HepG2 (cell line): Measurements from ENCODE around the gene SLC25A22. TPM values are rescaled to one million over a fixed set of nuclear protein-coding genes. Genes with fewer than 3 reads are reported as not detected.

Experiments
- CEBPG ChIP-seq: IDR thresholded peaks from 2 replicates; pipeline ENCODE4 v1.6.1; 2016
- FOXO1 ChIP-seq: sonication (generic); formaldehyde crosslinking; IDR thresholded peaks from 2 replicates; pipeline ENCODE4 v1.4.0; 2020; ENCODE audit warnings: missing genetic modification reagents
- GPN1 ChIP-seq: sonication (generic); formaldehyde crosslinking; IDR thresholded peaks from 2 replicates; pipeline ENCODE4 v1.5.1; 2020; ENCODE audit warnings: missing genetic modification reagents, borderline replicate concordance
- MIXL1 ChIP-seq: IDR thresholded peaks from 2 replicates; pipeline ENCODE4 v1.6.1; 2016
- PAX8 ChIP-seq: sonication (generic); formaldehyde crosslinking; IDR thresholded peaks from 2 replicates; pipeline ENCODE4 v1.8.0; 2022; ENCODE audit warnings: mild to moderate bottlenecking, missing genetic modification reagents, borderline replicate concordance
- RCOR2 ChIP-seq: IDR thresholded peaks from 2 replicates; pipeline ENCODE4 v1.6.1; 2016; ENCODE audit warnings: missing biosample characterization, missing genetic modification reagents
- SIN3A ChIP-seq: IDR thresholded peaks from 2 replicates; pipeline ENCODE4 v1.6.1; 2011; ENCODE audit warnings: low read depth, mild to moderate bottlenecking, control low read depth, low read length, borderline replicate concordance
- SP2 ChIP-seq: sonication (generic); formaldehyde crosslinking; IDR thresholded peaks from 2 replicates; pipeline ENCODE4 v1.5.1; 2020; ENCODE audit warnings: mild to moderate bottlenecking, missing genetic modification reagents
- ZBTB1 ChIP-seq: sonication (generic); formaldehyde crosslinking; IDR thresholded peaks from 2 replicates; pipeline ENCODE4 v1.4.0; 2020; ENCODE audit warnings: missing genetic modification reagents, borderline replicate concordance
- ZFY ChIP-seq: sonication (generic); formaldehyde crosslinking; IDR thresholded peaks from 2 replicates; pipeline ENCODE4 v1.4.0; 2020; ENCODE audit warnings: missing genetic modification reagents
- ZMYM4 ChIP-seq: sonication (generic); formaldehyde crosslinking; IDR thresholded peaks from 2 replicates; pipeline ENCODE4 v1.8.1; 2023; ENCODE audit warnings: mild to moderate bottlenecking, missing genetic modification reagents
- ZNF160 ChIP-seq: sonication (generic); formaldehyde crosslinking; IDR thresholded peaks from 2 replicates; pipeline ENCODE4 v1.8.0; 2022; ENCODE audit warnings: mild to moderate bottlenecking, inconsistent platforms, missing genetic modification reagents
- ZNF563 ChIP-seq: sonication (generic); formaldehyde crosslinking; IDR thresholded peaks from 2 replicates; pipeline ENCODE4 v1.8.0; 2022; ENCODE audit warnings: mild to moderate bottlenecking, moderate library complexity, missing genetic modification reagents
- ZNF703 ChIP-seq: sonication (generic); formaldehyde crosslinking; IDR thresholded peaks from 2 replicates; pipeline ENCODE4 v1.5.1; 2020; ENCODE audit warnings: missing genetic modification reagents, mild to moderate bottlenecking, moderate library complexity, borderline replicate concordance
- ZNF746 ChIP-seq: sonication (generic); formaldehyde crosslinking; IDR thresholded peaks from 2 replicates; pipeline ENCODE4 v1.8.0; 2022; ENCODE audit warnings: mild to moderate bottlenecking, missing genetic modification reagents
- ZNF75D ChIP-seq: sonication (generic); formaldehyde crosslinking; IDR thresholded peaks from 2 replicates; pipeline ENCODE4 v1.8.1; 2023; ENCODE audit warnings: missing genetic modification reagents, mild to moderate bottlenecking, borderline replicate concordance
- polyA plus RNA-seq, 8 experiments: library from polyadenylated mRNA; depleted of rRNA in 3 of 8; stranded (reverse) in 7 of 8; unstranded in 1 of 8; fragments of >200 nt; fragmentation: Illumina TruSeq in 4 of 8; extraction: Trizol in 4 of 8; gene quantifications; 2 replicates each; pipeline versions ENCODE4 v1.2.1 to v1.2.3, GENCODE V29; 2011 to 2016; ENCODE audit warnings: low read depth in 4 of 8, missing spikeins in 1 of 8, mixed read lengths in 1 of 8; ENCODE audit not compliant: insufficient read depth in 1 of 8
- total RNA-seq, 5 experiments: library from RNA; depleted of rRNA; stranded (reverse); fragments of >200 nt; fragmentation: Illumina TruSeq; extraction: Trizol; gene quantifications; 2 replicates each; pipeline ENCODE4 v1.2.3, GENCODE V29; 2016; ENCODE audit warnings: low read depth in 1 of 5
- TF ChIP-seq, protein P1 (sequence below): sonication (generic); formaldehyde crosslinking; IDR thresholded peaks from 2 replicates; pipeline ENCODE4 v1.5.0; 2020; ENCODE audit warnings: mild to moderate bottlenecking, missing genetic modification reagents
- TF ChIP-seq, protein P2 (sequence below): sonication (generic); formaldehyde crosslinking; IDR thresholded peaks from 2 replicates; pipeline ENCODE4 v1.4.0; 2020; ENCODE audit warnings: missing genetic modification reagents
- TF ChIP-seq, protein P3 (sequence below): sonication (generic); formaldehyde crosslinking; IDR thresholded peaks from 2 replicates; pipeline ENCODE4 v1.4.0; 2020; ENCODE audit warnings: missing genetic modification reagents
- TF ChIP-seq, protein P4 (sequence below): sonication (generic); formaldehyde crosslinking; IDR thresholded peaks from 2 replicates; pipeline ENCODE4 v1.5.1; 2020; ENCODE audit warnings: missing genetic modification reagents, mild to moderate bottlenecking, borderline replicate concordance

The SLC25A22 gene
- total and polyA plus RNA-seq, 2 of the 13 experiments (the other 11 are each of a cell fraction or from before 2014, with no cell fraction given), result 12.4 to 19.2 TPM

DNA sequence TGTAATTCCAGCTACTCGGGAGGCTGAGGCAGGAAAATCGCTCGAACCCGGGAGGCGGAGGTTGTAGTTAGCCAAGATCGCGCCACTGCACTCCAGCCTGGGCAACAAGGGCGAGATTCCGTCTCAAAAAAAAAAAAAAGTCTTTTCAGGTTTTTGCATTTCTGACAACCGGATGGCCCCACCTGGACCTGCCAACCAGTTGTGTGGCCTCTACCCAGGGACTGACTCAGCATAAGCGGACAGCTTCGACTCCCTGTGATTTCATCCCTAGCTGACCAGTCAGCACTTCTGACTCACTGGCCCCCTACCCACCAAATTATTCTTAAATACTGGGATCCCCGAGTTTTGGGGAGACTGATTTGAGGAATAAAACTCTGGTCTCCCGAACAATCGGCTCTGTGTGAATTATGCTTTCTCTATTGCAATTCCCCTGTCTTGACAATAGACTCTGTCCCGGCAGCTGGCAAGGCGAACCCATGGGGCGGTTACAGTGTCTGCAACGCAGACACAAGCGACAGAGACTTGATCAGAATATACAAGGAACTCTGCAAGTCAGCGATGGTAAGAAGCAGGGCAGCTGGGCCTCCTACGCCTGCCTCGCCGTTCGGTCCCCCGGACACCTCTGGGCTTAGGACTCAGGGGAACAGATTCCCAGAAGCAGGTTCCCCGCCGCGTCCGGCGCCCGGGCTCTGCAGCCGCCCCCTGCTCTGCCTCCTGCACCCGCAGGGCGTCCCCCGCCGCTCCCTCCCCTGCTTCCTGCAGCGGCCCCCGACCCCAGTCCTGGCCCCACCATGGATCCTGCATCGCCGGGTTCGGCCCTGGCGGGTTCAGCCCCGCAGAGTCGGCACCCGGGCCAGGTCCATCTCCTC, 51.6 kb downstream of the SLC25A22 start (continued):
- TF ChIP-seq, protein P1, sequence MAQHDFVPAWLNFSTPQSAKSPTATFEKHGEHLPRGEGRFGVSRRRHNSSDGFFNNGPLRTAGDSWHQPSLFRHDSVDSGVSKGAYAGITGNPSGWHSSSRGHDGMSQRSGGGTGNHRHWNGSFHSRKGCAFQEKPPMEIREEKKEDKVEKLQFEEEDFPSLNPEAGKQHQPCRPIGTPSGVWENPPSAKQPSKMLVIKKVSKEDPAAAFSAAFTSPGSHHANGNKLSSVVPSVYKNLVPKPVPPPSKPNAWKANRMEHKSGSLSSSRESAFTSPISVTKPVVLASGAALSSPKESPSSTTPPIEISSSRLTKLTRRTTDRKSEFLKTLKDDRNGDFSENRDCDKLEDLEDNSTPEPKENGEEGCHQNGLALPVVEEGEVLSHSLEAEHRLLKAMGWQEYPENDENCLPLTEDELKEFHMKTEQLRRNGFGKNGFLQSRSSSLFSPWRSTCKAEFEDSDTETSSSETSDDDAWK (CRISPR knock-in tag), result no peak
- no peak for TF ChIP-seq ZNF75D (CRISPR knock-in tag)
- TF ChIP-seq ZNF563, result no peak
- no peak for TF ChIP-seq RCOR2 (CRISPR knock-in tag)
- TF ChIP-seq, protein P2, sequence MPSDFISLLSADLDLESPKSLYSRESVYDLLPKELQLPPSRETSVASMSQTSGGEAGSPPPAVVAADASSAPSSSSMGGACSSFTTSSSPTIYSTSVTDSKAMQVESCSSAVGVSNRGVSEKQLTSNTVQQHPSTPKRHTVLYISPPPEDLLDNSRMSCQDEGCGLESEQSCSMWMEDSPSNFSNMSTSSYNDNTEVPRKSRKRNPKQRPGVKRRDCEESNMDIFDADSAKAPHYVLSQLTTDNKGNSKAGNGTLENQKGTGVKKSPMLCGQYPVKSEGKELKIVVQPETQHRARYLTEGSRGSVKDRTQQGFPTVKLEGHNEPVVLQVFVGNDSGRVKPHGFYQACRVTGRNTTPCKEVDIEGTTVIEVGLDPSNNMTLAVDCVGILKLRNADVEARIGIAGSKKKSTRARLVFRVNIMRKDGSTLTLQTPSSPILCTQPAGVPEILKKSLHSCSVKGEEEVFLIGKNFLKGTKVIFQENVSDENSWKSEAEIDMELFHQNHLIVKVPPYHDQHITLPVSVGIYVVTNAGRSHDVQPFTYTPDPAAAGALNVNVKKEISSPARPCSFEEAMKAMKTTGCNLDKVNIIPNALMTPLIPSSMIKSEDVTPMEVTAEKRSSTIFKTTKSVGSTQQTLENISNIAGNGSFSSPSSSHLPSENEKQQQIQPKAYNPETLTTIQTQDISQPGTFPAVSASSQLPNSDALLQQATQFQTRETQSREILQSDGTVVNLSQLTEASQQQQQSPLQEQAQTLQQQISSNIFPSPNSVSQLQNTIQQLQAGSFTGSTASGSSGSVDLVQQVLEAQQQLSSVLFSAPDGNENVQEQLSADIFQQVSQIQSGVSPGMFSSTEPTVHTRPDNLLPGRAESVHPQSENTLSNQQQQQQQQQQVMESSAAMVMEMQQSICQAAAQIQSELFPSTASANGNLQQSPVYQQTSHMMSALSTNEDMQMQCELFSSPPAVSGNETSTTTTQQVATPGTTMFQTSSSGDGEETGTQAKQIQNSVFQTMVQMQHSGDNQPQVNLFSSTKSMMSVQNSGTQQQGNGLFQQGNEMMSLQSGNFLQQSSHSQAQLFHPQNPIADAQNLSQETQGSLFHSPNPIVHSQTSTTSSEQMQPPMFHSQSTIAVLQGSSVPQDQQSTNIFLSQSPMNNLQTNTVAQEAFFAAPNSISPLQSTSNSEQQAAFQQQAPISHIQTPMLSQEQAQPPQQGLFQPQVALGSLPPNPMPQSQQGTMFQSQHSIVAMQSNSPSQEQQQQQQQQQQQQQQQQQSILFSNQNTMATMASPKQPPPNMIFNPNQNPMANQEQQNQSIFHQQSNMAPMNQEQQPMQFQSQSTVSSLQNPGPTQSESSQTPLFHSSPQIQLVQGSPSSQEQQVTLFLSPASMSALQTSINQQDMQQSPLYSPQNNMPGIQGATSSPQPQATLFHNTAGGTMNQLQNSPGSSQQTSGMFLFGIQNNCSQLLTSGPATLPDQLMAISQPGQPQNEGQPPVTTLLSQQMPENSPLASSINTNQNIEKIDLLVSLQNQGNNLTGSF (CRISPR knock-in tag), result no peak
- TF ChIP-seq FOXO1 (CRISPR knock-in tag), result no peak
- no peak; the same call in 1 of the 2 replicates for TF ChIP-seq CEBPG
- no peak for TF ChIP-seq ZMYM4 (CRISPR knock-in tag)
- TF ChIP-seq, protein P3, sequence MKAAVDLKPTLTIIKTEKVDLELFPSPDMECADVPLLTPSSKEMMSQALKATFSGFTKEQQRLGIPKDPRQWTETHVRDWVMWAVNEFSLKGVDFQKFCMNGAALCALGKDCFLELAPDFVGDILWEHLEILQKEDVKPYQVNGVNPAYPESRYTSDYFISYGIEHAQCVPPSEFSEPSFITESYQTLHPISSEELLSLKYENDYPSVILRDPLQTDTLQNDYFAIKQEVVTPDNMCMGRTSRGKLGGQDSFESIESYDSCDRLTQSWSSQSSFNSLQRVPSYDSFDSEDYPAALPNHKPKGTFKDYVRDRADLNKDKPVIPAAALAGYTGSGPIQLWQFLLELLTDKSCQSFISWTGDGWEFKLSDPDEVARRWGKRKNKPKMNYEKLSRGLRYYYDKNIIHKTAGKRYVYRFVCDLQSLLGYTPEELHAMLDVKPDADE (CRISPR knock-in tag), result no peak
- no peak for TF ChIP-seq ZNF703
- 0 out of 2 replicates have a peak, but pooled peaks have one; percentile 43 for TF ChIP-seq PAX8
- TF ChIP-seq, protein P4, sequence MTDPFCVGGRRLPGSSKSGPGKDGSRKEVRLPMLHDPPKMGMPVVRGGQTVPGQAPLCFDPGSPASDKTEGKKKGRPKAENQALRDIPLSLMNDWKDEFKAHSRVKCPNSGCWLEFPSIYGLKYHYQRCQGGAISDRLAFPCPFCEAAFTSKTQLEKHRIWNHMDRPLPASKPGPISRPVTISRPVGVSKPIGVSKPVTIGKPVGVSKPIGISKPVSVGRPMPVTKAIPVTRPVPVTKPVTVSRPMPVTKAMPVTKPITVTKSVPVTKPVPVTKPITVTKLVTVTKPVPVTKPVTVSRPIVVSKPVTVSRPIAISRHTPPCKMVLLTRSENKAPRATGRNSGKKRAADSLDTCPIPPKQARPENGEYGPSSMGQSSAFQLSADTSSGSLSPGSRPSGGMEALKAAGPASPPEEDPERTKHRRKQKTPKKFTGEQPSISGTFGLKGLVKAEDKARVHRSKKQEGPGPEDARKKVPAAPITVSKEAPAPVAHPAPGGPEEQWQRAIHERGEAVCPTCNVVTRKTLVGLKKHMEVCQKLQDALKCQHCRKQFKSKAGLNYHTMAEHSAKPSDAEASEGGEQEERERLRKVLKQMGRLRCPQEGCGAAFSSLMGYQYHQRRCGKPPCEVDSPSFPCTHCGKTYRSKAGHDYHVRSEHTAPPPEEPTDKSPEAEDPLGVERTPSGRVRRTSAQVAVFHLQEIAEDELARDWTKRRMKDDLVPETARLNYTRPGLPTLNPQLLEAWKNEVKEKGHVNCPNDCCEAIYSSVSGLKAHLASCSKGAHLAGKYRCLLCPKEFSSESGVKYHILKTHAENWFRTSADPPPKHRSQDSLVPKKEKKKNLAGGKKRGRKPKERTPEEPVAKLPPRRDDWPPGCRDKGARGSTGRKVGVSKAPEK (CRISPR knock-in tag), result no peak
- no peak for TF ChIP-seq ZFY
- no peak; the same call in 1 of the 2 replicates for TF ChIP-seq SP2 (CRISPR knock-in tag)
- TF ChIP-seq ZBTB1 (CRISPR knock-in tag), result no peak
- TF ChIP-seq GPN1 (CRISPR knock-in tag), result no peak
- no peak for TF ChIP-seq SIN3A
- TF ChIP-seq ZNF746 (CRISPR knock-in tag), result no peak
- TF ChIP-seq MIXL1, result no peak
- no peak for TF ChIP-seq ZNF160 (CRISPR knock-in tag)
